GM10847 (cell line): ENCODE measurements around the gene CAV2.

Experiments
- POLR2A ChIP-seq: IDR thresholded peaks from 2 replicates; pipeline ENCODE4 v1.6.1; 2011; ENCODE audit not compliant: insufficient read length; ENCODE audit errors: extremely low read depth

Gene CAV2

GRCh38 chr7:116545411-116545993, 46.0 kb downstream of the CAV2 start:
- TF ChIP-seq POLR2A, result no peak

GRCh38 chr7:116546054-116546453, 46.5 kb downstream of the CAV2 start:
- no peak for TF ChIP-seq POLR2A

- TF ChIP-seq POLR2A, result no peak
Observed at GRCh38 chr7:116546916-116547315, 47.4 kb downstream of the CAV2 start.

- no peak for TF ChIP-seq POLR2A
Observed at GRCh38 chr7:116547347-116547746, 47.8 kb downstream of the CAV2 start.

GRCh38 chr7:116548506-116548905, 49.0 kb downstream of the CAV2 start:
- no peak for TF ChIP-seq POLR2A

- TF ChIP-seq POLR2A, result no peak
Observed at GRCh38 chr7:116549370-116549769, 49.8 kb downstream of the CAV2 start.

- no peak for TF ChIP-seq POLR2A
Observed at GRCh38 chr7:116551692-116552091, 52.2 kb downstream of the CAV2 start.

- TF ChIP-seq POLR2A, result no peak
Observed at GRCh38 chr7:116552602-116553001, 53.1 kb downstream of the CAV2 start.

- no peak for TF ChIP-seq POLR2A
Observed at GRCh38 chr7:116553168-116553964, 53.8 kb downstream of the CAV2 start.

- no peak for TF ChIP-seq POLR2A
Observed at GRCh38 chr7:116554436-116554835, 54.9 kb downstream of the CAV2 start.

GRCh38 chr7:116554911-116555310, 55.4 kb downstream of the CAV2 start:
- TF ChIP-seq POLR2A, result no peak

- TF ChIP-seq POLR2A, result no peak
Observed at GRCh38 chr7:116557066-116557585, 57.6 kb downstream of the CAV2 start.

GRCh38 chr7:116557901-116558300, 58.4 kb downstream of the CAV2 start:
- no peak for TF ChIP-seq POLR2A
